Neural cell (in vitro differentiated cells): ENCODE measurements around the gene PTPRZ1.

ENCODE experiments used
- EP300 ChIP-seq: fragments of 450-650 bp; conservative IDR thresholded peaks from 2 replicates; pipeline ENCODE4 v1.6.1; 2014; ENCODE audit warnings: antibody characterized with exemption, mild to moderate bottlenecking, moderate library complexity; ENCODE audit not compliant: poor library complexity, severe bottlenecking
- EZH2 ChIP-seq: fragments of 200-600, 300-800 bp; shearing (Covaris generic), sonication (generic); IDR thresholded peaks from 2 replicates; pipeline ENCODE4 v1.6.1; 2014; ENCODE audit warnings: antibody characterized with exemption, low read length, borderline replicate concordance, mild to moderate bottlenecking; ENCODE audit not compliant: insufficient read depth, poor library complexity, severe bottlenecking
- POLR2AphosphoS5 ChIP-seq: IDR thresholded peaks from 2 replicates; pipeline ENCODE4 v1.6.1; 2012
- RAD21 ChIP-seq: fragments of 450-650 bp; conservative IDR thresholded peaks from 2 replicates; pipeline ENCODE4 v1.6.1; 2014; ENCODE audit warnings: antibody characterized with exemption, mild to moderate bottlenecking, moderate library complexity
- SMC3 ChIP-seq: fragments of 450-650 bp; conservative IDR thresholded peaks from 2 replicates; pipeline ENCODE4 v1.6.1; 2014; ENCODE audit warnings: antibody characterized with exemption, mild to moderate bottlenecking, moderate library complexity; ENCODE audit not compliant: poor library complexity
- TF ChIP-seq, protein P1 (sequence below): fragments of 450-650 bp; IDR thresholded peaks from 2 replicates; pipeline ENCODE4 v1.5.1; 2014; ENCODE audit warnings: antibody characterized with exemption, mild to moderate bottlenecking, moderate library complexity; ENCODE audit not compliant: poor library complexity, severe bottlenecking
- TF ChIP-seq, protein P2 (sequence below): IDR thresholded peaks from 2 replicates; pipeline ENCODE4 v1.6.1; 2012; ENCODE audit warnings: borderline replicate concordance

DNA sequence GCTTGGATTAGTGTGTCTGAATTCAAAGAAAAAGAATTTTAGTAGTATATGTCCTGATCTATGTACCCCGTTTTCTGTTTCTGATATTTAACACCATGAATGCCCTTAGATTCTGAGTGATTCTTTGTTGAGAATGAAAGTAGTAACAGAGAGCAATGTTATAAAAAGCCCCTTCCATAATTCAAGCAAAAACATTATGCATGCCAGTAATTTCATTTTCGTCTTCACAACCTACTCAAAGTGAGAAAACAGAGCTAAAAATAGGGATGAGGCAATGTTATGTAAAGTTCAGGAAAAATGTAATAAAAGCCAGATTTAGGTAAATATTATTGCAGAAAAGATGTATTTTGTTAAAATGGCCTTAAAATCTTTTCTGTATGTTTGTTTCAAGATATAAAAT, 28.1 kb downstream of the PTPRZ1 start:
- TF ChIP-seq, protein P1, sequence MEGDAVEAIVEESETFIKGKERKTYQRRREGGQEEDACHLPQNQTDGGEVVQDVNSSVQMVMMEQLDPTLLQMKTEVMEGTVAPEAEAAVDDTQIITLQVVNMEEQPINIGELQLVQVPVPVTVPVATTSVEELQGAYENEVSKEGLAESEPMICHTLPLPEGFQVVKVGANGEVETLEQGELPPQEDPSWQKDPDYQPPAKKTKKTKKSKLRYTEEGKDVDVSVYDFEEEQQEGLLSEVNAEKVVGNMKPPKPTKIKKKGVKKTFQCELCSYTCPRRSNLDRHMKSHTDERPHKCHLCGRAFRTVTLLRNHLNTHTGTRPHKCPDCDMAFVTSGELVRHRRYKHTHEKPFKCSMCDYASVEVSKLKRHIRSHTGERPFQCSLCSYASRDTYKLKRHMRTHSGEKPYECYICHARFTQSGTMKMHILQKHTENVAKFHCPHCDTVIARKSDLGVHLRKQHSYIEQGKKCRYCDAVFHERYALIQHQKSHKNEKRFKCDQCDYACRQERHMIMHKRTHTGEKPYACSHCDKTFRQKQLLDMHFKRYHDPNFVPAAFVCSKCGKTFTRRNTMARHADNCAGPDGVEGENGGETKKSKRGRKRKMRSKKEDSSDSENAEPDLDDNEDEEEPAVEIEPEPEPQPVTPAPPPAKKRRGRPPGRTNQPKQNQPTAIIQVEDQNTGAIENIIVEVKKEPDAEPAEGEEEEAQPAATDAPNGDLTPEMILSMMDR: no peak
- TF ChIP-seq POLR2AphosphoS5 (no peak), EZH2 (no peak), EP300 (no peak), SMC3 (no peak), RAD21 (no peak)
- TF ChIP-seq, protein P2, sequence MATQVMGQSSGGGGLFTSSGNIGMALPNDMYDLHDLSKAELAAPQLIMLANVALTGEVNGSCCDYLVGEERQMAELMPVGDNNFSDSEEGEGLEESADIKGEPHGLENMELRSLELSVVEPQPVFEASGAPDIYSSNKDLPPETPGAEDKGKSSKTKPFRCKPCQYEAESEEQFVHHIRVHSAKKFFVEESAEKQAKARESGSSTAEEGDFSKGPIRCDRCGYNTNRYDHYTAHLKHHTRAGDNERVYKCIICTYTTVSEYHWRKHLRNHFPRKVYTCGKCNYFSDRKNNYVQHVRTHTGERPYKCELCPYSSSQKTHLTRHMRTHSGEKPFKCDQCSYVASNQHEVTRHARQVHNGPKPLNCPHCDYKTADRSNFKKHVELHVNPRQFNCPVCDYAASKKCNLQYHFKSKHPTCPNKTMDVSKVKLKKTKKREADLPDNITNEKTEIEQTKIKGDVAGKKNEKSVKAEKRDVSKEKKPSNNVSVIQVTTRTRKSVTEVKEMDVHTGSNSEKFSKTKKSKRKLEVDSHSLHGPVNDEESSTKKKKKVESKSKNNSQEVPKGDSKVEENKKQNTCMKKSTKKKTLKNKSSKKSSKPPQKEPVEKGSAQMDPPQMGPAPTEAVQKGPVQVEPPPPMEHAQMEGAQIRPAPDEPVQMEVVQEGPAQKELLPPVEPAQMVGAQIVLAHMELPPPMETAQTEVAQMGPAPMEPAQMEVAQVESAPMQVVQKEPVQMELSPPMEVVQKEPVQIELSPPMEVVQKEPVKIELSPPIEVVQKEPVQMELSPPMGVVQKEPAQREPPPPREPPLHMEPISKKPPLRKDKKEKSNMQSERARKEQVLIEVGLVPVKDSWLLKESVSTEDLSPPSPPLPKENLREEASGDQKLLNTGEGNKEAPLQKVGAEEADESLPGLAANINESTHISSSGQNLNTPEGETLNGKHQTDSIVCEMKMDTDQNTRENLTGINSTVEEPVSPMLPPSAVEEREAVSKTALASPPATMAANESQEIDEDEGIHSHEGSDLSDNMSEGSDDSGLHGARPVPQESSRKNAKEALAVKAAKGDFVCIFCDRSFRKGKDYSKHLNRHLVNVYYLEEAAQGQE: no peak
